HepG2 (cell line): ENCODE measurements around the gene MCOLN1. TPM values are rescaled to one million over a fixed set of nuclear protein-coding genes. Genes with fewer than 3 reads are reported as not detected.

Source experiments
- ATF3 ChIP-seq: sonication (generic); formaldehyde crosslinking; IDR thresholded peaks from 2 replicates; pipeline ENCODE4 v1.4.0; 2020; ENCODE audit warnings: missing genetic modification reagents
- CREB1 ChIP-seq, 2 experiments: fragments of 450-650 bp in 1 of 2; IDR thresholded peaks; 2 replicates each; pipeline ENCODE4 v1.6.1; 2016 to 2017; ENCODE audit warnings: control low read depth in 1 of 2, mild to moderate bottlenecking in 1 of 2, missing compliant biosample characterization in 1 of 2, missing genetic modification characterization in 1 of 2
- CREBL2 ChIP-seq: sonication (generic); formaldehyde crosslinking; IDR thresholded peaks from 2 replicates; pipeline ENCODE4 v1.8.1; 2023; ENCODE audit warnings: missing genetic modification reagents, mild to moderate bottlenecking, borderline replicate concordance
- DMTF1 ChIP-seq: sonication (generic); formaldehyde crosslinking; IDR thresholded peaks from 2 replicates; pipeline ENCODE4 v1.4.0; 2020; ENCODE audit warnings: mild to moderate bottlenecking, missing genetic modification reagents
- FOSL1 ChIP-seq: sonication (generic); formaldehyde crosslinking; IDR thresholded peaks from 2 replicates; pipeline ENCODE4 v1.9.0; 2021; ENCODE audit warnings: missing genetic modification reagents, borderline replicate concordance
- ISX ChIP-seq: sonication (generic); formaldehyde crosslinking; conservative IDR thresholded peaks from 2 replicates; pipeline ENCODE4 v1.5.0; 2020; ENCODE audit warnings: missing genetic modification reagents
- MED13 ChIP-seq: sonication (generic); formaldehyde crosslinking; IDR thresholded peaks from 2 replicates; pipeline ENCODE4 v1.5.0; 2020; ENCODE audit warnings: missing genetic modification reagents
- PHF8 ChIP-seq: sonication (generic); formaldehyde crosslinking; IDR thresholded peaks from 2 replicates; pipeline ENCODE4 v1.5.0; 2020; ENCODE audit warnings: missing genetic modification reagents
- POLR2A ChIP-seq, 2 experiments: IDR thresholded peaks; 2 replicates each; pipeline ENCODE4 v1.6.1; 2011; ENCODE audit warnings: low read depth in 2 of 2, low read length in 2 of 2, mild to moderate bottlenecking in 1 of 2, moderate library complexity in 1 of 2; ENCODE audit not compliant: insufficient read depth in 1 of 2
- RNF2 ChIP-seq: fragments of 450-650 bp; conservative IDR thresholded peaks from 2 replicates; pipeline ENCODE4 v1.6.1; 2016; ENCODE audit warnings: low read depth
- SKI ChIP-seq: fragments of 450-650 bp; IDR thresholded peaks from one replicate; pipeline ENCODE4 v1.6.1; 2018; ENCODE audit warnings: mild to moderate bottlenecking; ENCODE audit not compliant: partially characterized antibody
- SMARCE1 ChIP-seq: fragments of 450-650 bp; IDR thresholded peaks from 2 replicates; pipeline ENCODE4 v1.6.1; 2017; ENCODE audit warnings: borderline replicate concordance
- SOX6 ChIP-seq, 2 experiments: fragments of 450-650 bp in 1 of 2; sonication (generic) in 1 of 2; formaldehyde crosslinking in 1 of 2; IDR thresholded peaks; 2 replicates each; pipeline versions ENCODE4 v1.4.0 to v1.6.1; 2017 to 2020; ENCODE audit warnings: antibody characterized with exemption in 1 of 2, mild to moderate bottlenecking in 1 of 2, missing genetic modification reagents in 1 of 2
- TCF7L2 ChIP-seq: IDR thresholded peaks from 2 replicates; pipeline ENCODE4 v1.6.1; 2011; ENCODE audit warnings: mild to moderate bottlenecking, low read depth, low read length, moderate library complexity
- THAP7 ChIP-seq: sonication (generic); formaldehyde crosslinking; IDR thresholded peaks from 2 replicates; pipeline ENCODE4 v1.8.1; 2023; ENCODE audit warnings: mild to moderate bottlenecking, missing genetic modification reagents
- ZBTB4 ChIP-seq: sonication (generic); formaldehyde crosslinking; IDR thresholded peaks from 2 replicates; pipeline ENCODE4 v1.4.0; 2020; ENCODE audit warnings: missing genetic modification reagents, mild to moderate bottlenecking, borderline replicate concordance
- ZNF12 ChIP-seq: sonication (generic); formaldehyde crosslinking; IDR thresholded peaks from 2 replicates; pipeline ENCODE4 v1.5.0; 2020; ENCODE audit warnings: missing genetic modification reagents
- ZNF17 ChIP-seq: sonication (generic); formaldehyde crosslinking; IDR thresholded peaks from 2 replicates; pipeline ENCODE4 v1.5.0; 2020; ENCODE audit warnings: mild to moderate bottlenecking, missing genetic modification reagents
- ZNF253 ChIP-seq: sonication (generic); formaldehyde crosslinking; IDR thresholded peaks from 2 replicates; pipeline ENCODE4 v1.8.0; 2022; ENCODE audit warnings: mild to moderate bottlenecking, missing genetic modification reagents, borderline replicate concordance
- ZNF34 ChIP-seq: sonication (generic); formaldehyde crosslinking; IDR thresholded peaks from 2 replicates; pipeline ENCODE4 v1.4.0; 2020; ENCODE audit warnings: mild to moderate bottlenecking, missing genetic modification reagents, borderline replicate concordance
- ZNF550 ChIP-seq: sonication (generic); formaldehyde crosslinking; IDR thresholded peaks from 2 replicates; pipeline ENCODE4 v1.4.0; 2020; ENCODE audit warnings: mild to moderate bottlenecking, missing genetic modification reagents, borderline replicate concordance
- ZNF556 ChIP-seq: sonication (generic); formaldehyde crosslinking; IDR thresholded peaks from 2 replicates; pipeline ENCODE4 v1.4.0; 2020; ENCODE audit warnings: mild to moderate bottlenecking, missing genetic modification reagents, borderline replicate concordance
- polyA plus RNA-seq, 8 experiments: library from polyadenylated mRNA; depleted of rRNA in 3 of 8; stranded (reverse) in 7 of 8; unstranded in 1 of 8; fragments of >200 nt; fragmentation: Illumina TruSeq in 4 of 8; extraction: Trizol in 4 of 8; gene quantifications; 2 replicates each; pipeline versions ENCODE4 v1.2.1 to v1.2.3, GENCODE V29; 2011 to 2016; ENCODE audit warnings: low read depth in 4 of 8, missing spikeins in 1 of 8, mixed read lengths in 1 of 8; ENCODE audit not compliant: insufficient read depth in 1 of 8
- total RNA-seq, 5 experiments: library from RNA; depleted of rRNA; stranded (reverse); fragments of >200 nt; fragmentation: Illumina TruSeq; extraction: Trizol; gene quantifications; 2 replicates each; pipeline ENCODE4 v1.2.3, GENCODE V29; 2016; ENCODE audit warnings: low read depth in 1 of 5

Gene MCOLN1
- total and polyA plus RNA-seq, 2 of the 13 experiments (the other 11 are each of a cell fraction or from before 2014, with no cell fraction given), result 3.4 to 15.7 TPM

- TF ChIP-seq ZBTB4 (0 out of 2 replicates have a peak, but pooled peaks have one; percentile 27), SMARCE1 (no peak), ISX (CRISPR knock-in tag) (no peak), ZNF556 (peak; percentile 61; the same call in 1 of the 2 replicates), CREB1 (IDR thresholded peaks at IDR 0.05) (no peak), CREB1 (CRISPR knock-in tag; IDR thresholded peaks at IDR 0.05) (no peak), SOX6 (IDR thresholded peaks at IDR 0.05) (no peak), SOX6 (CRISPR knock-in tag; IDR thresholded peaks at IDR 0.05) (no peak), ZNF550 (no peak), THAP7 (CRISPR knock-in tag) (no peak; the same call in 1 of the 2 replicates), FOSL1 (CRISPR knock-in tag) (peak; percentile 15; the same call in 1 of the 2 replicates), PHF8 (CRISPR knock-in tag) (no peak), ATF3 (CRISPR knock-in tag) (no peak), POLR2A (IDR thresholded peaks at IDR 0.05; ENCODE audit: insufficient read depth in 1 of 2, low read depth in 2 of 2, low read length in 2 of 2) (no peak; a peak in 1 of 4 replicates), ZNF34 (0 out of 2 replicates have a peak, but pooled peaks have one; percentile 33), DMTF1 (no peak), ZNF253 (CRISPR knock-in tag) (no peak), RNF2 (peak; percentile 74; the same call in 1 of the 2 replicates), ZNF17 (no peak), CREBL2 (CRISPR knock-in tag) (no peak), SKI (no peak), TCF7L2 (no peak), ZNF12 (no peak; the same call in 1 of the 2 replicates), MED13 (no peak)
Observed at GRCh38 chr19:7500811-7501450, 21.5 kb upstream of the MCOLN1 start (continued).
